Endothelial cell of umbilical vein (primary cell): ENCODE results near the gene BTBD19. TPM values are rescaled to one million over a fixed set of nuclear protein-coding genes. Genes with fewer than 3 reads are reported as not detected.
"Not testable (repeated sequence)": the region's sequence is repeated elsewhere in the genome, so short reads cannot be mapped to it uniquely, and the experiment has no call there.

ENCODE experiments used
- BruUV-seq: library from RNA; stranded (reverse); fragments of 400-500 nt; replicated peaks from 2 replicates; lab custom pipeline; 2021; lab: Mats Ljungman, UMichigan
- CTCF ChIA-PET: fragments of 300-600, 350-600 bp; sonication (Branson Sonifier 250); formaldehyde crosslinking; loops from one replicate; lab custom pipeline; 2021; ENCODE audit warnings: antibody characterized with exemption, inconsistent platforms; lab: Charles Lee
- POLR2A ChIA-PET: fragments of 300-600, 350-600 bp; sonication (Branson Sonifier 250); formaldehyde crosslinking; loops from one replicate; lab custom pipeline; 2021; ENCODE audit warnings: antibody characterized with exemption, inconsistent platforms; lab: Charles Lee
- DNase-seq: peaks from one replicate; pipeline ENCODE4 v3.0.0-alpha.2; 2011; ENCODE audit warnings: low read depth, low spot score
- FAIRE-seq: peaks from 2 replicates; lab custom pipeline; 2011; peaks lifted over from hg19 to GRCh38; lab: Jason Lieb, UNC
- H2AFZ ChIP-seq: 2 replicates; pipeline ENCODE4 v1.6.0; 2012; ENCODE audit warnings: low read depth, low read length, control low read depth, inconsistent platforms
- H3K27ac ChIP-seq: 2 replicates; pipeline ENCODE4 v1.5.1; 2011; ENCODE audit warnings: low read depth, mild to moderate bottlenecking, control low read depth, low read length, moderate library complexity; ENCODE audit not compliant: insufficient read depth
- H3K27me3 ChIP-seq, 2 experiments: 2 replicates each; pipeline versions ENCODE4 v1.6.0 to v1.6.1; 2011; ENCODE audit warnings: low read length in 2 of 2, mixed read lengths in 1 of 2; ENCODE audit not compliant: control insufficient read depth in 2 of 2, insufficient read depth in 2 of 2
- H3K36me3 ChIP-seq, 2 experiments: 2 replicates in 1 of 2; 3 replicates in 1 of 2; pipeline ENCODE4 v1.5.1; 2011; ENCODE audit warnings: low read length in 2 of 2, mild to moderate bottlenecking in 1 of 2, moderate library complexity in 1 of 2; ENCODE audit not compliant: control insufficient read depth in 2 of 2, insufficient read depth in 2 of 2; ENCODE audit errors: extremely low read depth in 1 of 2
- H3K4me1 ChIP-seq: 3 replicates; pipeline ENCODE4 v1.5.1; 2011; ENCODE audit warnings: mild to moderate bottlenecking, low read length; ENCODE audit not compliant: control insufficient read depth, insufficient read depth; ENCODE audit errors: extremely low read depth
- H3K4me2 ChIP-seq: 2 replicates; pipeline ENCODE4 v1.6.1; 2011; ENCODE audit warnings: low read length, control low read depth, mixed read lengths; ENCODE audit not compliant: insufficient read depth
- H3K4me3 ChIP-seq, 3 experiments: fragments of 200-600 bp in 1 of 3; sonication (generic), shearing (Covaris generic) in 1 of 3; replicated peaks in 1 of 3; 2 replicates each; pipeline ENCODE4 v1.5.1; 2011 to 2016; ENCODE audit warnings: control low read depth in 3 of 3, low read length in 3 of 3, mild to moderate bottlenecking in 2 of 3, inconsistent platforms in 1 of 3, low read depth in 1 of 3, moderate library complexity in 1 of 3; ENCODE audit not compliant: insufficient read depth in 1 of 3
- H3K79me2 ChIP-seq: 2 replicates; pipeline ENCODE4 v1.6.0; 2012; ENCODE audit warnings: low read length, inconsistent platforms; ENCODE audit not compliant: control insufficient read depth, insufficient read depth
- H3K9ac ChIP-seq: replicated peaks from 2 replicates; pipeline ENCODE3; 2011; ENCODE audit warnings: low read length, control low read depth; ENCODE audit not compliant: insufficient read depth; ENCODE audit errors: extremely low read depth
- H3K9me1 ChIP-seq: replicated peaks from 3 replicates; pipeline ENCODE4 v1.6.0; 2011; ENCODE audit warnings: mild to moderate bottlenecking, low read length; ENCODE audit not compliant: control insufficient read depth, insufficient read depth; ENCODE audit errors: extremely low read depth
- H3K9me3 ChIP-seq: replicated peaks from 2 replicates; pipeline ENCODE4 v1.5.1; 2012; ENCODE audit warnings: low read length, inconsistent platforms; ENCODE audit not compliant: control insufficient read depth, insufficient read depth
- H4K20me1 ChIP-seq: replicated peaks from 2 replicates; pipeline ENCODE3; 2011; ENCODE audit warnings: mild to moderate bottlenecking, low read length; ENCODE audit not compliant: control insufficient read depth, insufficient read depth; ENCODE audit errors: extremely low read depth
- EZH2 ChIP-seq: IDR thresholded peaks from 2 replicates; pipeline ENCODE4 v1.6.1; 2012; ENCODE audit warnings: borderline replicate concordance, low read depth, mild to moderate bottlenecking, moderate library complexity, low read length, inconsistent platforms; ENCODE audit not compliant: severe bottlenecking
- FOS ChIP-seq: IDR thresholded peaks from 2 replicates; pipeline ENCODE4 v1.6.1; 2011; ENCODE audit warnings: mild to moderate bottlenecking, low read length, moderate library complexity, borderline replicate concordance; ENCODE audit not compliant: insufficient read depth
- GATA2 ChIP-seq: IDR thresholded peaks from 2 replicates; pipeline ENCODE4 v1.7.0; 2011; ENCODE audit warnings: low read depth, mild to moderate bottlenecking, moderate library complexity, mixed read lengths, low read length; ENCODE audit not compliant: insufficient read length, insufficient read depth
- JUN ChIP-seq: IDR thresholded peaks from 2 replicates; pipeline ENCODE4 v1.6.1; 2011; ENCODE audit warnings: borderline replicate concordance, low read depth; ENCODE audit not compliant: insufficient read length, insufficient read depth
- MAX ChIP-seq: IDR thresholded peaks from 2 replicates; pipeline ENCODE4 v1.6.1; 2011; ENCODE audit not compliant: insufficient read depth, insufficient read length
- MYC ChIP-seq: IDR thresholded peaks from one replicate; pipeline ENCODE4 v1.6.1; 2011; ENCODE audit warnings: mild to moderate bottlenecking, low read depth, low read length
- POLR2A ChIP-seq: IDR thresholded peaks from 2 replicates; pipeline ENCODE4 v1.6.1; 2012; ENCODE audit warnings: low read depth, mild to moderate bottlenecking, control low read depth, low read length
- POLR2AphosphoS5 ChIP-seq: IDR thresholded peaks from 2 replicates; pipeline ENCODE4 v1.6.1; 2012; ENCODE audit warnings: low read depth, mild to moderate bottlenecking, control low read depth, low read length, moderate library complexity; ENCODE audit not compliant: insufficient read depth
- dilution Hi-C: fragments of 300-500 bp; cut with MboI; formaldehyde crosslinking; loops from one replicate; pipeline ENCODE4 v1.15.0; 2019; ENCODE audit warnings: low sequenced_read_pairs; ENCODE audit not compliant: extremely low pct_ligation_motif_present
- intact Hi-C: fragments of 100-400 bp; cut with micrococcal nuclease; formaldehyde crosslinking; loops from one replicate; pipeline ENCODE4 v1.10.0; 2022
- polyA plus RNA-seq, 4 experiments: library from polyadenylated mRNA; depleted of rRNA in 3 of 4; stranded (reverse) in 3 of 4; unstranded in 1 of 4; fragments of >200 nt; gene quantifications; 2 replicates each; pipeline versions ENCODE4 v1.2.1 to v1.2.3, GENCODE V29; 2011 to 2012; ENCODE audit warnings: missing spikeins in 1 of 4
- total RNA-seq: library from RNA; stranded (reverse); gene quantifications from 2 replicates; pipeline ENCODE4 v1.2.3, GENCODE V29; 2021
- TF ChIP-seq, protein P1 (sequence below), 2 donors: IDR thresholded peaks; 1 replicate in 1 of 2; 2 replicates in 1 of 2; pipeline ENCODE4 v1.5.1; 2011; ENCODE audit warnings: low read length in 2 of 2, mild to moderate bottlenecking in 2 of 2, moderate library complexity in 2 of 2, control low read depth in 1 of 2, inconsistent platforms in 1 of 2, low read depth in 1 of 2; ENCODE audit not compliant: insufficient read depth in 1 of 2; ENCODE audit errors: extremely low read depth in 1 of 2

The BTBD19 gene
- total and polyA plus RNA-seq, 2 donors (not counting 3 experiments of a cell fraction or from before 2014, with no cell fraction given): 69.9 to 97.9 TPM

GRCh38 chr1:44822981-44823451, 14.7 kb downstream of the BTBD19 start:
- no peak for TF ChIP-seq EZH2
- TF ChIP-seq GATA2: no peak
- TF ChIP-seq, protein P1, sequence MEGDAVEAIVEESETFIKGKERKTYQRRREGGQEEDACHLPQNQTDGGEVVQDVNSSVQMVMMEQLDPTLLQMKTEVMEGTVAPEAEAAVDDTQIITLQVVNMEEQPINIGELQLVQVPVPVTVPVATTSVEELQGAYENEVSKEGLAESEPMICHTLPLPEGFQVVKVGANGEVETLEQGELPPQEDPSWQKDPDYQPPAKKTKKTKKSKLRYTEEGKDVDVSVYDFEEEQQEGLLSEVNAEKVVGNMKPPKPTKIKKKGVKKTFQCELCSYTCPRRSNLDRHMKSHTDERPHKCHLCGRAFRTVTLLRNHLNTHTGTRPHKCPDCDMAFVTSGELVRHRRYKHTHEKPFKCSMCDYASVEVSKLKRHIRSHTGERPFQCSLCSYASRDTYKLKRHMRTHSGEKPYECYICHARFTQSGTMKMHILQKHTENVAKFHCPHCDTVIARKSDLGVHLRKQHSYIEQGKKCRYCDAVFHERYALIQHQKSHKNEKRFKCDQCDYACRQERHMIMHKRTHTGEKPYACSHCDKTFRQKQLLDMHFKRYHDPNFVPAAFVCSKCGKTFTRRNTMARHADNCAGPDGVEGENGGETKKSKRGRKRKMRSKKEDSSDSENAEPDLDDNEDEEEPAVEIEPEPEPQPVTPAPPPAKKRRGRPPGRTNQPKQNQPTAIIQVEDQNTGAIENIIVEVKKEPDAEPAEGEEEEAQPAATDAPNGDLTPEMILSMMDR (IDR thresholded peaks at IDR 0.05; ENCODE audit: extremely low read depth in 1 of 2, insufficient read depth in 1 of 2, low read depth in 1 of 2, low read length in 2 of 2): no peak
- no peak for TF ChIP-seq MYC
- no peak for TF ChIP-seq JUN
- TF ChIP-seq POLR2A: no peak
- TF ChIP-seq MAX: no peak
- no peak for TF ChIP-seq POLR2AphosphoS5
- no peak for TF ChIP-seq FOS
- intact Hi-C loops: no loop called here
- Histone ChIP-seq H3K79me2 (no peaks in the 10 kb centered on the region), H3K27me3 (no peaks in the 10 kb centered on the region), H4K20me1 (no peaks in the 10 kb centered on the region), H3K9ac (no peak overlapping the region), H3K4me3 (no peak overlapping the region), H3K36me3 (no peaks in the 10 kb centered on the region), H3K9me3 (no peaks in the 10 kb centered on the region), H2AFZ (no peak overlapping the region), H3K4me2 (no peak overlapping the region), H3K27ac (no peak overlapping the region), H3K9me1 (no peaks in the 10 kb centered on the region), H3K4me1 (peaks cover 10% of the 10 kb centered on the region)
- FAIRE-seq: no peak
- ChIA-PET CTCF (interaction anchor here (0.6 to 7.1 kb wide), 3 partner anchors 23 to 299 kb away, joined by 3 to 57 read pairs (median 9); partner anchors contain the start of gene PLK3), POLR2A (interaction anchor here (1.1 to 7.3 kb wide), 2 partner anchors 14 to 23 kb away, joined by 4 to 97 read pairs; partner anchors contain the start of genes BTBD19, DYNLT4 and PLK3)
- dilution Hi-C loops: no loop called here
- no TSS peak for BruUV-seq
- no peak for DNase-seq

GRCh38 chr1:44824392-44824791, 16.1 kb downstream of the BTBD19 start:
- POLR2A ChIA-PET, H3K9ac ChIP-seq, H3K36me3 ChIP-seq, H3K27me3 ChIP-seq, FAIRE-seq, H3K4me1 ChIP-seq, H3K79me2 ChIP-seq, intact Hi-C loops, H2AFZ ChIP-seq, H3K9me3 ChIP-seq, H4K20me1 ChIP-seq, H3K27ac ChIP-seq, BruUV-seq, H3K4me3 ChIP-seq, H3K9me1 ChIP-seq, H3K4me2 ChIP-seq, DNase-seq, dilution Hi-C loops: not testable (repeated sequence)
- CTCF ChIA-PET: interaction anchor here (1.0 to 3.1 kb wide), 2 partner anchors 12 to 31 kb away, joined by 3 to 9 read pairs; no protein-coding TSS in a partner anchor
